Measurements from ENCODE around the gene VPS26C. TPM values are rescaled to one million over a fixed set of nuclear protein-coding genes. Genes with fewer than 3 reads are reported as not detected.

The VPS26C gene
- total and polyA plus RNA-seq, 9 of the 15 experiments (the other 6 are each of a cell fraction or from before 2014, with no cell fraction given): 32.8 to 48.7 (median 42.1) TPM

- TF ChIP-seq THAP12 (CRISPR knock-in tag; IDR thresholded peaks at IDR 0.05) (no peak), FOXM1 (IDR thresholded peaks at IDR 0.05; ENCODE audit: low read depth) (no peak), FOXM1 (CRISPR knock-in tag; IDR thresholded peaks at IDR 0.05; ENCODE audit: low read depth) (no peak), ZNF507 (tag; conservative IDR thresholded peaks at IDR 0.05) (no peak), TRIM25 (IDR thresholded peaks at IDR 0.05; ENCODE audit: borderline replicate concordance) (no peak)
Measured at GRCh38 chr21:37206496-37206895, 60.6 kb downstream of the VPS26C start (continued).

GRCh38 chr21:37204580-37204979 is 62.6 kb downstream of the VPS26C start:
- CTCF ChIA-PET (ENCODE audit: low intra/inter-chr PET ratio): no interaction called here
- FAIRE-seq: no peak
- ATAC-seq: no peak
- Histone ChIP-seq H3K36me3 (ENCODE audit: control insufficient read depth, insufficient read depth, low read length) (peaks cover 35% of the 10 kb centered on the region; the same call in 2 of the 3 replicates), H3K9ac (ENCODE audit: insufficient read depth in 1 of 2, low read depth in 2 of 2, low read length in 2 of 2) (no peak overlapping the region), H3K79me2 (ENCODE audit: control insufficient read depth, insufficient read depth, low read length) (no peaks in the 10 kb centered on the region), H3K27me3 (ENCODE audit: control insufficient read depth in 2 of 2, insufficient read depth in 2 of 2, low read length in 2 of 2) (no peaks in the 10 kb centered on the region), H3K9me3 (replicated peaks; ENCODE audit: control insufficient read depth, insufficient read depth, low read depth, low read length) (no peaks in the 10 kb centered on the region), H3K9me1 (ENCODE audit: control insufficient read depth, insufficient read depth, low read length) (no peaks in the 10 kb centered on the region), H3K4me2 (ENCODE audit: insufficient read depth, low read length) (no peak overlapping the region), H2AFZ (ENCODE audit: low read depth, low read length) (no peak overlapping the region), H4K20me1 (replicated peaks; ENCODE audit: control insufficient read depth, insufficient read depth, low read length) (no peaks in the 10 kb centered on the region), H3K27ac (ENCODE audit: extremely low read depth, low read depth, low read length) (no peak overlapping the region), H3K4me3 (no peak overlapping the region), H3K4me1 (replicated peaks in 1 of 2; ENCODE audit: control insufficient read depth in 2 of 2, insufficient read depth in 2 of 2, low read length in 2 of 2) (peaks cover 12 to 20% of the 10 kb centered on the region in 2 experiments; a peak in 4 of 5 replicates)
- intact Hi-C loops (cut with micrococcal nuclease): no loop called here
- 56% methylated on average over 7 of the region's 7 CpGs for WGBS (ENCODE audit: insufficient coverage, low coverage, missing lambda C conversion rate)
- BruUV-seq (replicated peaks): no TSS peak
- no peak for DNase-seq (ENCODE audit: extremely low read depth in 1 of 4, low spot score in 3 of 4)
- in situ Hi-C loops (cut with MboI): no loop called here
- POLR2A ChIA-PET: interaction anchor here (0.8 kb wide), 1 partner anchor 15 kb away, joined by 3 read pairs; no protein-coding TSS in a partner anchor
- no peak for TF ChIP-seq ZSCAN32 (CRISPR knock-in tag; IDR thresholded peaks at IDR 0.05)

Data from K562 (cell line).